Testis (tissue), 2 donors: Measurements from ENCODE around the gene KHDRBS2.

ENCODE experiments used
- POLR2A ChIP-seq: fragments of 450-650 bp; IDR thresholded peaks from one replicate; pipeline ENCODE4 v1.6.1; 2017; ENCODE audit warnings: antibody characterized with exemption, mild to moderate bottlenecking, moderate library complexity
- TF ChIP-seq, protein P1 (sequence below), 3 experiments: fragments of 450-650 bp in 2 of 3; fragments of 200-600 bp in 1 of 3; sonication (generic) in 1 of 3; IDR thresholded peaks; one replicate each; pipeline ENCODE4 v1.5.1; 2016 to 2019; ENCODE audit warnings: antibody characterized with exemption in 3 of 3, mild to moderate bottlenecking in 2 of 3, moderate library complexity in 1 of 3

DNA sequence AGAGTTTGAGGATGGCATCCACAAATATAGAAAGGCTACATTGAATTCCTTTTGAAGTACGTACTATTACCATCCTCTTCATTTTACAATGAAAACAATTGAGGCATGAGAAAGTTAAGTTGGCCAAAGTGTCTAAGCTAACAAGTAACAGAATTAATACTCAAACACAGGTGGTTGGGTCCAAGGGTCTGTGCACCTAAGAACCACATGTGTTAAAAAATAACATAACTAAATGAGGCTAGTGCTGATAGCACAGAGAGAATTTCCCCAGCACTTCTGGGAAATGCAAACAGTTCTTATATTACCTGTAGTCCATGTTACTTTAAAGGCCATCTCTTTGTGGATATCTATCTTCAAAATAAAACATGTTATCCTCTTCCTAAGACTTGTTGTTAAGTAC, 10.5 kb upstream of the KHDRBS2 start:
- TF ChIP-seq, protein P1, sequence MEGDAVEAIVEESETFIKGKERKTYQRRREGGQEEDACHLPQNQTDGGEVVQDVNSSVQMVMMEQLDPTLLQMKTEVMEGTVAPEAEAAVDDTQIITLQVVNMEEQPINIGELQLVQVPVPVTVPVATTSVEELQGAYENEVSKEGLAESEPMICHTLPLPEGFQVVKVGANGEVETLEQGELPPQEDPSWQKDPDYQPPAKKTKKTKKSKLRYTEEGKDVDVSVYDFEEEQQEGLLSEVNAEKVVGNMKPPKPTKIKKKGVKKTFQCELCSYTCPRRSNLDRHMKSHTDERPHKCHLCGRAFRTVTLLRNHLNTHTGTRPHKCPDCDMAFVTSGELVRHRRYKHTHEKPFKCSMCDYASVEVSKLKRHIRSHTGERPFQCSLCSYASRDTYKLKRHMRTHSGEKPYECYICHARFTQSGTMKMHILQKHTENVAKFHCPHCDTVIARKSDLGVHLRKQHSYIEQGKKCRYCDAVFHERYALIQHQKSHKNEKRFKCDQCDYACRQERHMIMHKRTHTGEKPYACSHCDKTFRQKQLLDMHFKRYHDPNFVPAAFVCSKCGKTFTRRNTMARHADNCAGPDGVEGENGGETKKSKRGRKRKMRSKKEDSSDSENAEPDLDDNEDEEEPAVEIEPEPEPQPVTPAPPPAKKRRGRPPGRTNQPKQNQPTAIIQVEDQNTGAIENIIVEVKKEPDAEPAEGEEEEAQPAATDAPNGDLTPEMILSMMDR (IDR thresholded peaks at IDR 0.05) = no peak
- TF ChIP-seq POLR2A = no peak
